Right lobe of liver (tissue), 4 donors: ENCODE data around the gene PHYHD1.

Experiments used
- CTCF ChIP-seq, 4 donors: fragments of 200-600 bp in 3 of 4; fragments of 450-650 bp in 1 of 4; IDR thresholded peaks; one replicate each; pipeline versions ENCODE4 v1.5.1 to v1.8.0; 2016 to 2022; ENCODE audit warnings: antibody characterized with exemption in 4 of 4, mild to moderate bottlenecking in 2 of 4
- POLR2A ChIP-seq: fragments of 450-650 bp; IDR thresholded peaks from one replicate; pipeline ENCODE4 v1.6.1; 2017; ENCODE audit warnings: antibody characterized with exemption, mild to moderate bottlenecking
- donor health status: DM: no; HTN: no; CAD: no.
- donor health status: DM: no; HTN: no; CAD: no.
- donor health status: DM: no; HTN: yes; CAD: no.

- TF ChIP-seq CTCF (IDR thresholded peaks at IDR 0.05): no peak
- no peak for TF ChIP-seq POLR2A
Observed at GRCh38 chr9:128898382-128898781, 22.4 kb upstream of the PHYHD1 start.
